ENCODE measurements around the gene ZBTB16. TPM values are rescaled to one million over a fixed set of nuclear protein-coding genes. Genes with fewer than 3 reads are reported as not detected.

Gene ZBTB16
- total and polyA plus RNA-seq, 4 donors: 32.9 to 283 (median 74.5) TPM

GRCh38 chr11:114125531-114125930, 66.0 kb downstream of the ZBTB16 start:
- WGBS, 2 donors: 86 to 87% methylated on average over 7 of the region's 7 CpGs
- H3K4me3 ChIP-seq (ENCODE audit: low read length in 2 of 2): no peak overlapping the region
- peaks cover 3 to 8% of the 10 kb centered on the region in 2 donors for H3K36me3 ChIP-seq (ENCODE audit: control insufficient read depth in 1 of 2, insufficient read depth in 2 of 2, low read length in 1 of 2)
- DNase-seq (no peak), ATAC-seq (ENCODE audit: low FRiP score) (no peak)
- intact Hi-C loops (cut with DNase I): no loop called here
- H3K27me3 ChIP-seq (ENCODE audit: control insufficient read depth in 1 of 2, insufficient read depth in 2 of 2, low read length in 1 of 2): no peaks in the 10 kb centered on the region
- no peaks in the 10 kb centered on the region for H3K9me3 ChIP-seq (ENCODE audit: control insufficient read depth, low read length)
- H3K27ac ChIP-seq (ENCODE audit: low read depth in 1 of 2, low read length in 2 of 2): peak overlapping the region in 1 of 2 donors; percentile 29
- peaks cover 13 to 30% of the 10 kb centered on the region in 2 donors for H3K4me1 ChIP-seq (ENCODE audit: control insufficient read depth in 1 of 2, insufficient read depth in 2 of 2, low read length in 2 of 2)

DNA sequence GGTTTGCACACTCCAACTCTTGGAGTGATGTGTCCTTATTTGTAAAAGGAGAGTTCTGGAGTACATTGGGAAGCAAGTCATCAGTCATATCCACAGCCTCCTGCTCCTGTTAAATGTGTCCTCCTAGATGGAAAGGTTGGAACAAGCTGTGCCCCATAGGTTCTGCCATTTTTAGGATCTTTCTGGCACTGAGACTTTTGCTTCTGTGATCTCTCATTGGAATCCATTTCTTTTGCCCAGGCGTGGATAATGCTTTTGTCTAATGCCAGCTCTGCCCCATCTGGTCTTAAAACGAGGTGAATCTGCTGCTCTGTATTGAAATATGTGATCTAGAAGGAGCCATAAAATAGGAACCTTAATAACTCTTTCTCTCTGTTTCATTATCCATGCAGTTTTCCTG, 66.4 kb downstream of the ZBTB16 start:
- H3K9me3 ChIP-seq (ENCODE audit: control insufficient read depth, low read length): no peaks in the 10 kb centered on the region
- ATAC-seq (ENCODE audit: low FRiP score) (no peak), DNase-seq (no peak)
- peak overlapping the region in 1 of 2 donors; percentile 29 for H3K27ac ChIP-seq (ENCODE audit: low read depth in 1 of 2, low read length in 2 of 2)
- no peak overlapping the region for H3K4me3 ChIP-seq (ENCODE audit: low read length in 2 of 2)
- 79 to 93% methylated on average over 2 of the region's 2 CpGs for WGBS, 2 donors
- intact Hi-C loops (cut with DNase I): no loop called here
- H3K4me1 ChIP-seq (ENCODE audit: control insufficient read depth in 1 of 2, insufficient read depth in 2 of 2, low read length in 2 of 2): peaks cover 14 to 34% of the 10 kb centered on the region in 2 donors
- H3K27me3 ChIP-seq (ENCODE audit: control insufficient read depth in 1 of 2, insufficient read depth in 2 of 2, low read length in 1 of 2): no peaks in the 10 kb centered on the region
- H3K36me3 ChIP-seq (ENCODE audit: control insufficient read depth in 1 of 2, insufficient read depth in 2 of 2, low read length in 1 of 2): peaks cover 3 to 8% of the 10 kb centered on the region in 2 donors

GRCh38 chr11:114128399-114128798, 68.9 kb downstream of the ZBTB16 start:
- Histone ChIP-seq H3K27ac (ENCODE audit: low read depth in 1 of 2, low read length in 2 of 2) (peak overlapping the region; percentile 54 to 58), H3K27me3 (ENCODE audit: control insufficient read depth in 1 of 2, insufficient read depth in 2 of 2, low read length in 1 of 2) (no peaks in the 10 kb centered on the region), H3K9me3 (ENCODE audit: control insufficient read depth, low read length) (no peaks in the 10 kb centered on the region), H3K4me3 (ENCODE audit: low read length in 2 of 2) (no peak overlapping the region), H3K4me1 (ENCODE audit: control insufficient read depth in 1 of 2, insufficient read depth in 2 of 2, low read length in 2 of 2) (peaks cover 14 to 16% of the 10 kb centered on the region in 2 donors), H3K36me3 (ENCODE audit: control insufficient read depth in 1 of 2, insufficient read depth in 2 of 2, low read length in 1 of 2) (peaks cover 3 to 8% of the 10 kb centered on the region in 2 donors)
- ATAC-seq (ENCODE audit: low FRiP score): no peak
- 83 to 90% methylated on average over 5 of the region's 5 CpGs for WGBS, 2 donors
- intact Hi-C loops (cut with DNase I): no loop called here
- no peak for DNase-seq

DNA sequence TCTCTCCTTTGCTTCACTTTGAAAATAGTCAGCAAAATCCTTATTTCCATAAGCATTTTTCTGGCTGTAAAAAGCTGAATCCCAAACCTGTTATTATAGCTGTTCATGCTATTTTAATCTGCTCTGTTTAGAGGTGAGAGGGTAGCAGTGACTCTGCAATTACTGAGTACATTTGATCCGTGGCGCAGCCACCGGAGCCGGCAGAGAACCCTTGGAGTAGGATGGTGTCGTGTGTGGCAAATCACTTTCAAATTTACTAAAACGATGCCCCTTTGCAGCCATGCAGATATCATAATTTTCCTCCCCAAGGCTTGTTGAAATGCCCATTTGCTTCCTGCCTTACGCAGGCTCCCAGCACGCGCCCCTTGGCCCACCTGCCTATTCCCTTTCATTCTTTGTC, 69.6 kb downstream of the ZBTB16 start:
- no peak for ATAC-seq (ENCODE audit: low FRiP score)
- Histone ChIP-seq H3K27ac (ENCODE audit: low read depth in 1 of 2, low read length in 2 of 2) (peak overlapping the region; percentile 54 to 99), H3K27me3 (ENCODE audit: control insufficient read depth in 1 of 2, insufficient read depth in 2 of 2, low read length in 1 of 2) (no peaks in the 10 kb centered on the region), H3K9me3 (ENCODE audit: control insufficient read depth, low read length) (no peaks in the 10 kb centered on the region), H3K4me1 (ENCODE audit: control insufficient read depth in 1 of 2, insufficient read depth in 2 of 2, low read length in 2 of 2) (peaks cover 12 to 14% of the 10 kb centered on the region in 2 donors), H3K4me3 (ENCODE audit: low read length in 2 of 2) (no peak overlapping the region), H3K36me3 (ENCODE audit: control insufficient read depth in 1 of 2, insufficient read depth in 2 of 2, low read length in 1 of 2) (peaks cover 3 to 8% of the 10 kb centered on the region in 2 donors)
- WGBS, 2 donors: 39 to 44% methylated on average over 9 of the region's 9 CpGs
- intact Hi-C loops (cut with DNase I): no loop called here
- no peak for DNase-seq

DNA sequence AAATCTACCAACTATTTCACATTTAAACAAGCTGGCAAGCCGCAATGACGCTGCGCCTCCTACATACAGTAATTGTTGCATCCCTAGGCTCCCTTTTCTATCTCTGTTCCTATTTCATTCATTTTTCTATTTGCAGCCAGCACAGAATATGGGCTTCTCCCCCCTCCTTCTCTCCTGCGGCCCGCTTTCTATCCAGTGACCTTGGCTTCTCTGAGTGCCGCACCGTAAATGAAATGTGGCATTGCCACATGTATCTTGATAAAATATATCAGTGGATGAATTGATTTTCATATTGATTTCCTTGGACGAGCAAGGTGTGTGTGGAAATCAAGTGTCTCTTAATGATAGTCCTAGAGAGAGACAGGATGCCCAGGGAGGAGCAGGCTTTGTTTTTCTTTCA, 70.2 kb downstream of the ZBTB16 start:
- Histone ChIP-seq H3K4me3 (ENCODE audit: low read length in 2 of 2) (no peak overlapping the region), H3K36me3 (ENCODE audit: control insufficient read depth in 1 of 2, insufficient read depth in 2 of 2, low read length in 1 of 2) (peaks cover 3 to 8% of the 10 kb centered on the region in 2 donors), H3K4me1 (ENCODE audit: control insufficient read depth in 1 of 2, insufficient read depth in 2 of 2, low read length in 2 of 2) (peaks cover 10 to 16% of the 10 kb centered on the region in 2 donors), H3K27me3 (ENCODE audit: control insufficient read depth in 1 of 2, insufficient read depth in 2 of 2, low read length in 1 of 2) (no peaks in the 10 kb centered on the region), H3K27ac (ENCODE audit: low read depth in 1 of 2, low read length in 2 of 2) (peak overlapping the region; percentile 93 to 99), H3K9me3 (ENCODE audit: control insufficient read depth, low read length) (no peaks in the 10 kb centered on the region)
- DNase-seq (no peak), ATAC-seq (ENCODE audit: low FRiP score) (no peak)
- WGBS, 2 donors: 52 to 65% methylated on average over 8 of the region's 8 CpGs
- intact Hi-C loops (cut with DNase I): loop anchor here (5.0 kb wide), 3 partner anchors 43 to 48 kb away; no protein-coding TSS in a partner anchor

GRCh38 chr11:114130115-114130576, 70.6 kb downstream of the ZBTB16 start:
- intact Hi-C loops (cut with DNase I): loop anchor here (5.0 kb wide), 3 partner anchors 42 to 48 kb away; no protein-coding TSS in a partner anchor
- no peak for ATAC-seq (ENCODE audit: low FRiP score)
- H3K4me3 ChIP-seq (ENCODE audit: low read length in 2 of 2): no peak overlapping the region

DNA sequence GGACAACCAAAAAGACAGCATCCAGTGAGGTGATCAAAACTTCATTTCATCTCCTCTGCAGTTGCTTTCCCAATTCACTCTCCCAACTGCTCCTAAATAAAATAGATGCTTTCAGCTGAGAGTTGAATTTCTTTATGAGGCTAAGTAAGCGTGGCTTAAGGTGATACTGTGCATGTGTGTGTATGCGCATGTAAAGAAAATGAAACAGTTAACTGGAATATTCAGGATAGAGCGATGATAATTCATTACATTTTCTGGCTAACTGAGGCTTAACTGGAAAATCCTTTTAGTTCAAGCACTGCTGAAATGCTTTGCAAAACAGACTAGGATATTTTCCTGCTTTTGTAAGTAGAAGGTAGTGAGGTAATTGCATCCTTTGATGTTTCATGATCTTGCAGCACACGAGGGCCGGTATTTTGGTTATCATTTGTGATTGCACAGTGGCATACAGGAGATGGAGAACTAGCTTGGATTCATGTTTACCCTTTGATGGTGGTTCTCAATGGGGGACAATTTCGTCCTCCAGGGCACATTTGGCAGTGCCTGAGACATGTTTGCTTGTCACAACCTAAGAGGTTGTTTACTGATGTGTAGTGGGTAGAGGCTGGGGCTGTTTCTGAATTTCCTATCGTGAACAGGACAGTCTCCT, 71.2 kb downstream of the ZBTB16 start:
- 46% methylated on average over 7 of the region's 7 CpGs for WGBS, 2 donors
- DNase-seq (no peak), ATAC-seq (ENCODE audit: low FRiP score) (no peak)
- Histone ChIP-seq H3K27ac (ENCODE audit: low read depth in 1 of 2, low read length in 2 of 2) (peak overlapping the region; percentile 93 to 99), H3K4me3 (ENCODE audit: low read length in 2 of 2) (no peak overlapping the region), H3K27me3 (ENCODE audit: control insufficient read depth in 1 of 2, insufficient read depth in 2 of 2, low read length in 1 of 2) (no peaks in the 10 kb centered on the region), H3K4me1 (ENCODE audit: control insufficient read depth in 1 of 2, insufficient read depth in 2 of 2, low read length in 2 of 2) (peaks cover 11 to 19% of the 10 kb centered on the region in 2 donors), H3K9me3 (ENCODE audit: control insufficient read depth, low read length) (no peaks in the 10 kb centered on the region), H3K36me3 (ENCODE audit: control insufficient read depth in 1 of 2, insufficient read depth in 2 of 2, low read length in 1 of 2) (peaks cover 3 to 6% of the 10 kb centered on the region in 2 donors)
- intact Hi-C loops (cut with DNase I): loop anchor here (5.0 kb wide), 3 partner anchors 42 to 48 kb away; no protein-coding TSS in a partner anchor

More at GRCh38 chr11:114130115-114130576, 70.6 kb downstream of the ZBTB16 start:
- DNase-seq: no peak
- H3K9me3 ChIP-seq (ENCODE audit: control insufficient read depth, low read length): no peaks in the 10 kb centered on the region
- H3K4me1 ChIP-seq (ENCODE audit: control insufficient read depth in 1 of 2, insufficient read depth in 2 of 2, low read length in 2 of 2): peaks cover 10 to 16% of the 10 kb centered on the region in 2 donors
- H3K27me3 ChIP-seq (ENCODE audit: control insufficient read depth in 1 of 2, insufficient read depth in 2 of 2, low read length in 1 of 2): no peaks in the 10 kb centered on the region
- H3K27ac ChIP-seq (ENCODE audit: low read depth in 1 of 2, low read length in 2 of 2): peak overlapping the region; percentile 93 to 99
- 58 to 71% methylated on average over 6 of the region's 6 CpGs for WGBS, 2 donors
- H3K36me3 ChIP-seq (ENCODE audit: control insufficient read depth in 1 of 2, insufficient read depth in 2 of 2, low read length in 1 of 2): peaks cover 3 to 8% of the 10 kb centered on the region in 2 donors

- no peak for ATAC-seq (ENCODE audit: low FRiP score)
These were observed 72.0 kb downstream of the ZBTB16 start for GRCh38 chr11:114131461-114131864.

More at GRCh38 chr11:114131461-114131864, 72.0 kb downstream of the ZBTB16 start:
- H3K27ac ChIP-seq (ENCODE audit: low read depth in 1 of 2, low read length in 2 of 2): peak overlapping the region; percentile 75 to 99
- no peaks in the 10 kb centered on the region for H3K27me3 ChIP-seq (ENCODE audit: control insufficient read depth in 1 of 2, insufficient read depth in 2 of 2, low read length in 1 of 2)
- peaks cover 0 to 3% of the 10 kb centered on the region in 2 donors for H3K36me3 ChIP-seq (ENCODE audit: control insufficient read depth in 1 of 2, insufficient read depth in 2 of 2, low read length in 1 of 2)
- intact Hi-C loops (cut with DNase I): loop anchor here (5.0 kb wide), 3 partner anchors 41 to 49 kb away; no protein-coding TSS in a partner anchor
- WGBS, 2 donors: 8 to 14% methylated on average over 8 of the region's 8 CpGs
- no peaks in the 10 kb centered on the region for H3K9me3 ChIP-seq (ENCODE audit: control insufficient read depth, low read length)
- H3K4me1 ChIP-seq (ENCODE audit: control insufficient read depth in 1 of 2, insufficient read depth in 2 of 2, low read length in 2 of 2): peaks cover 15 to 21% of the 10 kb centered on the region in 2 donors
- H3K4me3 ChIP-seq (ENCODE audit: low read length in 2 of 2): no peak overlapping the region
- DNase-seq: no peak

All from aorta (tissue), 5 donors.